GM21619 (cell line): ENCODE measurements around the gene ST6GAL1.
A peak's percentile ranks its signal among the peaks of the same experiment; 100 is the strongest.
"Not testable (repeated sequence)": the region's sequence is repeated elsewhere in the genome, so short reads cannot be mapped to it uniquely, and the experiment has no call there.

Source experiments
- ATAC-seq: cut with Tn5 transposase; IDR thresholded peaks from one replicate; pipeline ENCODE4 v1.9.1; 2021; ENCODE audit not compliant: unreplicated experiment

ST6GAL1 gene

GRCh38 chr3:186939536-186939935 lies 9.2 kb downstream of the ST6GAL1 start:
- no peak for ATAC-seq

- no peak for ATAC-seq
Observed at GRCh38 chr3:186940967-186941366, 10.6 kb downstream of the ST6GAL1 start.

GRCh38 chr3:186942168-186942567 lies 11.8 kb downstream of the ST6GAL1 start:
- no peak for ATAC-seq

GRCh38 chr3:186945255-186945823 lies 15.0 kb downstream of the ST6GAL1 start:
- no peak for ATAC-seq

GRCh38 chr3:186946756-186947375 lies 16.5 kb downstream of the ST6GAL1 start:
- ATAC-seq: peak; percentile 94

GRCh38 chr3:186949281-186949982 lies 19.1 kb downstream of the ST6GAL1 start:
- ATAC-seq: no peak

GRCh38 chr3:186950402-186951093 lies 20.2 kb downstream of the ST6GAL1 start:
- no peak for ATAC-seq

GRCh38 chr3:186951640-186952552 lies 21.6 kb downstream of the ST6GAL1 start:
- ATAC-seq: no peak

- ATAC-seq: no peak
Observed at GRCh38 chr3:186953011-186953487, 22.7 kb downstream of the ST6GAL1 start.

GRCh38 chr3:186953992-186954699 lies 23.8 kb downstream of the ST6GAL1 start:
- not testable (repeated sequence) for ATAC-seq

GRCh38 chr3:186955898-186956696 lies 25.8 kb downstream of the ST6GAL1 start:
- ATAC-seq: no peak

GRCh38 chr3:186959029-186959624 lies 28.8 kb downstream of the ST6GAL1 start:
- peak; percentile 52 for ATAC-seq

GRCh38 chr3:186960347-186960746 lies 30.0 kb downstream of the ST6GAL1 start:
- no peak for ATAC-seq

GRCh38 chr3:186962445-186962844 lies 32.1 kb downstream of the ST6GAL1 start:
- no peak for ATAC-seq

- ATAC-seq: no peak
Observed at GRCh38 chr3:186963636-186964035, 33.3 kb downstream of the ST6GAL1 start.

GRCh38 chr3:186964071-186964470 lies 33.7 kb downstream of the ST6GAL1 start:
- no peak for ATAC-seq

GRCh38 chr3:186964616-186965015 lies 34.3 kb downstream of the ST6GAL1 start:
- ATAC-seq: no peak

- ATAC-seq: peak; percentile 75
Observed at GRCh38 chr3:186965141-186965879, 35.0 kb downstream of the ST6GAL1 start.
